ENCODE measurements around the gene MMP28.

- no peak for TF ChIP-seq NR2C2 (IDR thresholded peaks at IDR 0.05; ENCODE audit: borderline replicate concordance, control insufficient read depth, insufficient read length, low read depth)
- no peak for TF ChIP-seq POU2F2 (IDR thresholded peaks at IDR 0.05; ENCODE audit: borderline replicate concordance, low read depth, low read length)
- no peak for TF ChIP-seq CTCF (IDR thresholded peaks at IDR 0.05 in 2 of 3, conservative IDR thresholded peaks at IDR 0.05 in 1 of 3; ENCODE audit: control insufficient read depth in 2 of 3, extremely low read depth in 1 of 3, insufficient read depth in 1 of 3, low read depth in 3 of 3, low read length in 3 of 3)
- no peak for TF ChIP-seq MAX (IDR thresholded peaks at IDR 0.05; ENCODE audit: low read depth, low read length)
- no peak for TF ChIP-seq SREBF2 (IDR thresholded peaks at IDR 0.05; ENCODE audit: low read length)
- no peak for TF ChIP-seq PRDM15 (CRISPR knock-in tag; IDR thresholded peaks at IDR 0.05)
- TF ChIP-seq SKIL (IDR thresholded peaks at IDR 0.05; ENCODE audit: low read depth, poor library complexity, severe bottlenecking): no peak
- TF ChIP-seq EZH2 (IDR thresholded peaks at IDR 0.05; ENCODE audit: borderline replicate concordance, control insufficient read depth, low read depth, low read length): no peak
- no peak for TF ChIP-seq CREM (IDR thresholded peaks at IDR 0.05; ENCODE audit: low read depth)
- TF ChIP-seq MLLT1 (IDR thresholded peaks at IDR 0.05): no peak
- no peak for TF ChIP-seq TCF3 (IDR thresholded peaks at IDR 0.05; ENCODE audit: borderline replicate concordance, insufficient read depth, low read depth, low read length)
- TF ChIP-seq POLR2A (IDR thresholded peaks at IDR 0.05; ENCODE audit: low read depth, low read length): no peak
Measured at GRCh38 chr17:35841101-35841500, 45.7 kb upstream of the MMP28 start.
